GM12864 (cell line): ENCODE measurements around the gene DCHS1.

Source experiments
- DNase-seq: peaks from one replicate; pipeline ENCODE4 v3.0.0-alpha.2; 2011; ENCODE audit warnings: low read depth
- H3K4me3 ChIP-seq: 2 replicates; pipeline ENCODE4 v1.5.1; 2011; ENCODE audit warnings: mild to moderate bottlenecking, low read depth, low read length, control low read depth
- CTCF ChIP-seq: IDR thresholded peaks from 2 replicates; pipeline ENCODE4 v1.5.1; 2011; ENCODE audit warnings: low read depth, mild to moderate bottlenecking, moderate library complexity, low read length, control low read depth, inconsistent platforms; ENCODE audit errors: missing control alignments

DCHS1 gene

GRCh38 chr11:6576471-6577373 lies 78.9 kb downstream of the DCHS1 start:
- no peak for TF ChIP-seq CTCF
- no peak for DNase-seq
- no peak overlapping the region for H3K4me3 ChIP-seq

DNA sequence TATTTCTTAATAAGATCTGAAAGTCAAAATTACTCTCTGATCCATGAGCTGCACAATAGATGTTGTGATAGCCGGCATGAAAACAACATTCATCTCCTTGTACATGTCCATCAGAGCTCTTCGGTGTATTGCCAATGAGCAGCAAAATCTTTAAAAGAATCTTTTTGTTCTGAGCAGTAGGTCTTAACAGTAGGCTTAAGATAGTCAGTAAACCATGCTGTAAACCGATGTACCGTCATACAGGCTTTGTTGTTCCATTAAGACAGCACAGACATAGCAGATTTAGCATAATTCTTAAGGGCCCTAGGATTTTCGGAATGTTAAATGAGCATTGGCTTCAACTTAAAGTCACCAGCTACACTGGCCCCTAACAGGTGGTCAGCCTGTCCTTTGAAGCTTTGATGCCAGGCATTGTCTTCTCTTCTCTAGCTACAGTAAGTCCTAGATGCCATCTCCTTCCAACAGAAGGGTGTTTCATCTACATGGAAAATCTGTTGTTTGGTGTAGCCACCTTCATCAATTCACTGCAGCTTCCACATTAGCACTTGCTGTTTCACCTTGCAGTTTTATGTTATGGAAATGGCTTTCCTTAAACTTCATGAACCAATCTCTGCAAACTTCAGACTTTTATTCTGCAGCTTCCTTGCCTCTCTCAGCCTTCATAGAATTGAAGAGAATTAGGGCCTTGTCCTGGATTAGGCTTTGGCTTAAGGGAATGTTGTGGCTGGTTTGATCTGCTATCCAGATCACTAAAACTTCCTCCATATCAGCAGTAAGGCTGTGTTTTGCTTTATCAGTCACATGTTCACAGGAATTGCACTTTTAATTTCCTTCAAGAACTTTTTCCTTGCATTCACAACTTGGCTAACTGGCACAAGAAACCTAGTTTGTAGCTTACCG lies 80.5 kb downstream of the DCHS1 start:
- no peak for DNase-seq
- H3K4me3 ChIP-seq = no peak overlapping the region
- TF ChIP-seq CTCF = no peak

GRCh38 chr11:6572215-6572614 lies 83.4 kb downstream of the DCHS1 start:
- no peak for DNase-seq
- TF ChIP-seq CTCF = no peak
- no peak overlapping the region for H3K4me3 ChIP-seq

DNA sequence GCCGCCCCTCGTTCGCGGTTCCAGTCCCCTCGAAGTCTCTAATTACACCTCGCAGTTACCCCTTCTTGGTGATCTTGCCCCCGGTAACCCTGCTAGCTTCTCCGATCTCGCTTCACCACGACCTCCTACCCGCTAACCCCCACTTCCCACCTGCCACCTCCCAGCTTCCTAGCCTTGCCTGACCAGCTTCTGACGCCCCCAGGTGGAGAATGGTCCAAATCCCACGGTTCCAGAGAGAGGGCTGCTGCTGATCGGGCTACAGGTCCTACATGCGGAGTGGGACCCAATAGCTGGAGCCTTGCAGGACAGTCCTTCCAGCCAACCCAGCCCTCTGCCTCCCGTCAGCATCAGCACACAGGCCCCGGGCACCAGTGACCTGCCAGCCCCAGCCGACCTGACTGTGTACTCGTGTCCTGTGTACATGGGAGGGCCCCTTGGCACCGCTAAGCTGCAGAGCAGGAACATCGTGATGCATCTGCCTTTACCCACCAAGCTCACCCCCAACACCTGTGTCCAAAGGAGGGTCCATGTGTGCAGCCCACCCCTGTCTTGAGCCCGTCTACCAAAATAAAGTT lies 84.1 kb downstream of the DCHS1 start:
- no peak for TF ChIP-seq CTCF
- DNase-seq = no peak
- no peak overlapping the region for H3K4me3 ChIP-seq
